SU-DHL-6 (cell line): Measurements from ENCODE around the gene LDAF1.
"Not testable (repeated sequence)": the region's sequence is repeated elsewhere in the genome, so short reads cannot be mapped to it uniquely, and the experiment has no call there.

Experiments
- H2AFZ ChIP-seq: fragments of 200-600 bp; sonication (generic); 2 replicates; pipeline ENCODE4 v1.6.1; 2014; ENCODE audit warnings: low read depth, mild to moderate bottlenecking, moderate library complexity, mixed read lengths, antibody characterized with exemption, low read length; ENCODE audit not compliant: severe bottlenecking
- H3F3A ChIP-seq: fragments of 200-600 bp; shearing (Covaris generic); 2 replicates; pipeline ENCODE4 v1.6.0; 2016; ENCODE audit warnings: antibody characterized with exemption, mild to moderate bottlenecking; ENCODE audit not compliant: insufficient read depth
- H3K27ac ChIP-seq: fragments of 200-600 bp; sonication (generic); 2 replicates; pipeline ENCODE4 v1.5.1; 2016; ENCODE audit warnings: low read depth, mild to moderate bottlenecking, low read length, moderate library complexity, mixed read lengths
- H3K27me3 ChIP-seq: fragments of 200-600 bp; sonication (generic), shearing (Covaris generic); 2 replicates; pipeline ENCODE4 v1.6.0; 2014; ENCODE audit warnings: mild to moderate bottlenecking, low read length
- H3K36me3 ChIP-seq: fragments of 200-600 bp; sonication (generic); 2 replicates; pipeline ENCODE4 v1.6.1; 2014; ENCODE audit warnings: mild to moderate bottlenecking, low read length, mixed read lengths
- H3K4me2 ChIP-seq: fragments of 300-600, 200-600 bp; shearing (Covaris generic), sonication (generic); 2 replicates; pipeline ENCODE4 v1.6.0; 2014; ENCODE audit warnings: low read length, low read depth, mild to moderate bottlenecking; ENCODE audit not compliant: poor library complexity, severe bottlenecking
- H3K4me3 ChIP-seq: fragments of 200-600 bp; sonication (generic); 2 replicates; pipeline ENCODE4 v1.5.1; 2014; ENCODE audit warnings: antibody characterized with exemption, low read length, mild to moderate bottlenecking, mixed read lengths; ENCODE audit not compliant: insufficient read depth, poor library complexity, severe bottlenecking
- H3K79me2 ChIP-seq: fragments of 200-600 bp; sonication (generic); 2 replicates; pipeline ENCODE4 v1.6.1; 2014; ENCODE audit warnings: mild to moderate bottlenecking, low read length, moderate library complexity; ENCODE audit not compliant: insufficient read depth
- H3K9ac ChIP-seq: fragments of 200-600 bp; sonication (generic); 2 replicates; pipeline ENCODE4 v1.7.0; 2014; ENCODE audit warnings: mild to moderate bottlenecking, low read length
- H3K9me2 ChIP-seq: fragments of 200-600 bp; sonication (generic); replicated peaks from 2 replicates; pipeline ENCODE4 v1.6.1; 2014; ENCODE audit warnings: low read length; ENCODE audit not compliant: insufficient read depth
- H3K9me3 ChIP-seq: fragments of 200-600 bp; sonication (generic); 2 replicates; pipeline ENCODE4 v1.6.1; 2014; ENCODE audit warnings: low read length, mixed read lengths; ENCODE audit not compliant: insufficient read depth
- H4K20me1 ChIP-seq: fragments of 200-600 bp; sonication (generic); 2 replicates; pipeline ENCODE4 v1.6.1; 2014; ENCODE audit warnings: low read depth, mild to moderate bottlenecking, antibody characterized with exemption, low read length, moderate library complexity, mixed read lengths
- EZH2phosphoT487 ChIP-seq: fragments of 200-600 bp; sonication (generic), shearing (Covaris generic); conservative IDR thresholded peaks from 2 replicates; pipeline ENCODE4 v1.6.1; 2018; ENCODE audit warnings: mild to moderate bottlenecking, antibody characterized with exemption, low read length, moderate library complexity, mixed read lengths
- TF ChIP-seq, protein P1 (sequence below): fragments of 200-600 bp; sonication (generic); IDR thresholded peaks from one replicate; pipeline ENCODE4 v1.5.1; 2017; ENCODE audit warnings: antibody characterized with exemption, mild to moderate bottlenecking, low read length, moderate library complexity; ENCODE audit not compliant: insufficient read depth, poor library complexity, severe bottlenecking

LDAF1 gene

DNA sequence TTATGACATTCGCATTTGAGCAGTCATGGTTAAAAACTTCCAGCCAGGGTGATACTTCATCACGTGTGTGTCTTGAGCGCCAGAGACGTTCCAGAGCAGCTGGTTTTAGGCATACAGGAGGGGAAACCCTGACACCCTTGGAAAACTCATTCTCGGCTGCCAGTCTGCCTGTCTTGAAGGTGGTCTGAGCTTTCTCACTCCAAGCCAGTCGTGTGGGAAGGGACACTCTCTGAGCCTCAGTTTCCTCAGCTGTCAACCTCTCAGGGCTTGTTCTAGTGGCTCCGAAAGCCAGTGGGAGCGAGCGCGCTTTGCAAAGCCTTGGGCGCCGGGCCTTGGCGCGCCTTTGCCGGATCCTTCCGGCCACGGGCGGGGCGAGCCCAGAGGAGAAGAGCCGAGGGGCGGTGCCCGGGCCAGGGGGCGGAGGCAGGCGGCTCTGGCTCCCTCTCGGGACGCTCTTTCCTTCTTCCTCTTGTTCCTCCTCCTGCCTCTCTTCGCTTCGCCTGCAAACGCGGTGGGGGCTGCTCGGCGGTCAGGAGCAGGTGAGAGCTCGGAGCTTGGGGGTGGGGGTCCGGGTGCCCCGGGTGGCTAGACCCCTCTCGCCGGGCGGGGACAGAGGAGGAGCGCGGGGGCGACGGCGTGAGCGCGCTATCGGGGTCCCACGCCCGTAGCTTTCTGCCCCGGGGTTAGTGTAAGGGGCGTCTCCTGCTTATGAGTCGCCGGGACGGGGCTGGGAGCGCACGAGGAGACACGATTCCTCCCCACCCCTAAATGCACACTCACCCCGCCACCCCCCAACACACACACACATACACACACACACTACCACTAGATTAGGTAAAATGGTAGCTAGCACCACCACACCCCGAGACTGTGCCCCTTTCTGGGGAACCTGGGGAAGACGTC lies at the start of gene LDAF1:
LDAF1 (plus strand) TSS at position 467 of the 903 bp plus-strand sequence. CDS start 2,509 bp downstream, outside the sequence.
- peak within 1 kb of the TSS; percentile 68 for H3K9ac ChIP-seq
- H3K4me2 ChIP-seq: peak within 1 kb of the TSS; percentile 90
- no peaks in the 10 kb centered on the region for H4K20me1 ChIP-seq
- peak within 1 kb of the TSS; percentile 88 for H2AFZ ChIP-seq
- TF ChIP-seq, protein P1, sequence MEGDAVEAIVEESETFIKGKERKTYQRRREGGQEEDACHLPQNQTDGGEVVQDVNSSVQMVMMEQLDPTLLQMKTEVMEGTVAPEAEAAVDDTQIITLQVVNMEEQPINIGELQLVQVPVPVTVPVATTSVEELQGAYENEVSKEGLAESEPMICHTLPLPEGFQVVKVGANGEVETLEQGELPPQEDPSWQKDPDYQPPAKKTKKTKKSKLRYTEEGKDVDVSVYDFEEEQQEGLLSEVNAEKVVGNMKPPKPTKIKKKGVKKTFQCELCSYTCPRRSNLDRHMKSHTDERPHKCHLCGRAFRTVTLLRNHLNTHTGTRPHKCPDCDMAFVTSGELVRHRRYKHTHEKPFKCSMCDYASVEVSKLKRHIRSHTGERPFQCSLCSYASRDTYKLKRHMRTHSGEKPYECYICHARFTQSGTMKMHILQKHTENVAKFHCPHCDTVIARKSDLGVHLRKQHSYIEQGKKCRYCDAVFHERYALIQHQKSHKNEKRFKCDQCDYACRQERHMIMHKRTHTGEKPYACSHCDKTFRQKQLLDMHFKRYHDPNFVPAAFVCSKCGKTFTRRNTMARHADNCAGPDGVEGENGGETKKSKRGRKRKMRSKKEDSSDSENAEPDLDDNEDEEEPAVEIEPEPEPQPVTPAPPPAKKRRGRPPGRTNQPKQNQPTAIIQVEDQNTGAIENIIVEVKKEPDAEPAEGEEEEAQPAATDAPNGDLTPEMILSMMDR: no peak
- TF ChIP-seq EZH2phosphoT487: no peak
- H3K27me3 ChIP-seq: no peaks in the 10 kb centered on the region
- H3K36me3 ChIP-seq: 0 out of 2 replicates have a peak, but pooled peaks cover 3% of the 10 kb centered on the region
- no peaks in the 10 kb centered on the region for H3K9me3 ChIP-seq
- H3K9me2 ChIP-seq: no peaks in the 10 kb centered on the region
- H3K4me3 ChIP-seq: peak within 1 kb of the TSS; percentile 81
- H3K79me2 ChIP-seq: peaks cover 11% of the 10 kb centered on the region; the same call in 1 of the 2 replicates
- no peaks in the 10 kb centered on the region; the same call in 1 of the 2 replicates for H3F3A ChIP-seq
- H3K27ac ChIP-seq: peak within 1 kb of the TSS; percentile 44; the same call in 1 of the 2 replicates

DNA sequence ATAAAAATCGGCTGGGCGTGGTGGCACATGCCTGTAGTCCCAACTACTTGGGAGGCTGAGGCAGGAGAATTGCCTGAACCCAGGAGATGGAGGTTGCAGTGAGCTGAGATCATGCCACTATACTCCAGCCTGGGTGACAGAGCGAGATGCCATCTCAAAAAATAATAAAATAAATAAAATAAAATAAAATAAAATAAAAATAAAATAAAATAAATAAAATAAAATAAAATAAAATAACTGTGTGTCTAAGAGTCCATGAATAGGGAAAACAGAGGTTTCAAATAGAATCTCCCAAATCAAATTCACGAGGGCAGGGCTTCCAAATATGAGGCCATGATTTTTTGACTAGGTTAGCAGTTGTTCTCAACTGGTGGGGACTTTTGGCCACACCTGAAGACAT lies 42.9 kb upstream of the LDAF1 start:
- not testable (repeated sequence) for H3K79me2 ChIP-seq, H3K36me3 ChIP-seq, H3F3A ChIP-seq, H3K9ac ChIP-seq, H3K4me2 ChIP-seq, H3K9me3 ChIP-seq, H3K27ac ChIP-seq, H4K20me1 ChIP-seq, H3K9me2 ChIP-seq, H3K27me3 ChIP-seq
- Histone ChIP-seq H3K4me3 (peak overlapping the region; percentile 26), H2AFZ (peak overlapping the region; percentile 74)

DNA sequence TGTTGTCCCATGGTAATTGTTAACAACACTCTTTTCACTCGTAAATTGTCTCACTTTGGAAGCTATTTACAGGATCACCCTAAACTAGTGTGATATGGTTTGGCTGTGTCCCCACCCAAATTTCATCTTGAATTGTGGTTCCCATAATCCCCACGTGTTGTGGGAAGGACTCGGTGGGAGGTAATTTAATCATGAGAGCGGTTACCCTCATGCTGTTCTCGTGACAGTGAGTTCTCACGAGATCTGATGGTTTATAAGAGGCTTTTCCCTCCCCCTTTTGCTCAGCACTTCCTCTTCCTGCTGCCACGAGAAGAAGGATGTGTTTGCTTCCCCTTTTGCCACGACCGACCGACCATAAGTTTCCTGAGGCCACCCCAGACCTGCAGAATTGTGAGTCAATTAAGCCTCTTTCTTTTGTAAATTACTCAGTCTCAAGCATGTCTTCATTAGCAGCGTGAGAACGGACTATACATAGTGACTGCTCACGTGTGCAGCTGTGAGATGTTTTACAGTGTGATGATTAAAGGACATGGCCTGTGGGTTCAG lies 42.3 kb upstream of the LDAF1 start:
- TF ChIP-seq, protein P1: no peak
- no peak for TF ChIP-seq EZH2phosphoT487

DNA sequence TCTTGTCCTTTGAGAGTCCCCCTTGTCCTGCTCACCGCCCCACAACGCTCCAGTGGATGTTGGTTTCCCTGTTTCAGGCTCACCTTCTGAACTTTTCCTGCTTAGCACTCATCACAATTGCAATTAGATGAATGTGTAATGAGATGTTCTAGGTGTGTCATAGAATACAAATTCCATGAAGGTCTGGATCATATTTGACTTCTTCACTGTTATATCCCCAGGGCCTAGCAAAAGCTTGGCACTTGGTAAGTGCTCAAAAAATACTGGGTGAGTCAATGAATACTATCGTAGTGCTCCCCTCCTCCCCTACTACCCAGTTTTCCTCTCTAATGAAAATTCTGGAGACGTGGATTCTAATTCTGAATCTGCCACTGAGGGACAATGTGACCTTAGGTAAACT lies 40.9 kb upstream of the LDAF1 start:
- H3K9ac ChIP-seq: no peak overlapping the region
- no peak overlapping the region for H3K4me3 ChIP-seq
- H3K4me2 ChIP-seq: no peak overlapping the region
- no peaks in the 10 kb centered on the region for H3K9me3 ChIP-seq
- no peak overlapping the region for H3K27ac ChIP-seq
- no peak for TF ChIP-seq EZH2phosphoT487
- TF ChIP-seq, protein P1: no peak
- H4K20me1 ChIP-seq: no peaks in the 10 kb centered on the region
- no peaks in the 10 kb centered on the region for H3K79me2 ChIP-seq
- H3F3A ChIP-seq: no peaks in the 10 kb centered on the region
- no peaks in the 10 kb centered on the region for H3K36me3 ChIP-seq
- H3K9me2 ChIP-seq: no peaks in the 10 kb centered on the region
- H3K27me3 ChIP-seq: no peaks in the 10 kb centered on the region
- H2AFZ ChIP-seq: no peak overlapping the region

More for the DNA sequence above, 42.3 kb upstream of the LDAF1 start:
- Histone ChIP-seq H3K9me2 (no peaks in the 10 kb centered on the region), H3K9ac (no peak overlapping the region), H3K27ac (peak overlapping the region; percentile 28; the same call in 1 of the 2 replicates), H3K4me3 (peak overlapping the region; percentile 26), H2AFZ (peak overlapping the region; percentile 74), H3K4me2 (peak overlapping the region; percentile 44), H3K79me2 (no peaks in the 10 kb centered on the region), H3K9me3 (no peaks in the 10 kb centered on the region), H3K27me3 (no peaks in the 10 kb centered on the region), H4K20me1 (no peaks in the 10 kb centered on the region), H3K36me3 (no peaks in the 10 kb centered on the region), H3F3A (no peaks in the 10 kb centered on the region)
